Nephron progenitor cell (in vitro differentiated cells): ENCODE results near the gene TMEM53.
"Not testable (repeated sequence)": the region's sequence is repeated elsewhere in the genome, so short reads cannot be mapped to it uniquely, and the experiment has no call there.

Experiments
- DNase-seq: peaks from one replicate; pipeline ENCODE4 v3.0.0; 2021
- H3K27ac Mint-ChIP-seq: 2 replicates; pipeline ENCODE4 v1.8.0; 2021; ENCODE audit warnings: mild to moderate bottlenecking, moderate library complexity, mixed read lengths
- H3K27me3 Mint-ChIP-seq: 2 replicates; pipeline ENCODE4 v1.8.0; 2021; ENCODE audit warnings: mild to moderate bottlenecking, low read depth, mixed read lengths; ENCODE audit not compliant: poor library complexity
- H3K36me3 Mint-ChIP-seq: 2 replicates; pipeline ENCODE4 v1.8.0; 2021; ENCODE audit warnings: low read depth, mixed read lengths
- H3K4me1 Mint-ChIP-seq: 2 replicates; pipeline ENCODE4 v1.8.0; 2021; ENCODE audit warnings: mixed read lengths
- H3K4me3 Mint-ChIP-seq: 2 replicates; pipeline ENCODE4 v1.8.0; 2021; ENCODE audit warnings: mild to moderate bottlenecking, moderate library complexity, mixed read lengths
- H3K9me3 Mint-ChIP-seq: 2 replicates; pipeline ENCODE4 v1.8.0; 2021; ENCODE audit warnings: mild to moderate bottlenecking, moderate library complexity, mixed read lengths
- TF ChIP-seq, protein P1 (sequence below): fragments of 200-600 bp; sonication (generic); IDR thresholded peaks from 2 replicates; pipeline ENCODE4 v1.5.0; 2021; ENCODE audit warnings: antibody characterized with exemption

TMEM53 gene

DNA sequence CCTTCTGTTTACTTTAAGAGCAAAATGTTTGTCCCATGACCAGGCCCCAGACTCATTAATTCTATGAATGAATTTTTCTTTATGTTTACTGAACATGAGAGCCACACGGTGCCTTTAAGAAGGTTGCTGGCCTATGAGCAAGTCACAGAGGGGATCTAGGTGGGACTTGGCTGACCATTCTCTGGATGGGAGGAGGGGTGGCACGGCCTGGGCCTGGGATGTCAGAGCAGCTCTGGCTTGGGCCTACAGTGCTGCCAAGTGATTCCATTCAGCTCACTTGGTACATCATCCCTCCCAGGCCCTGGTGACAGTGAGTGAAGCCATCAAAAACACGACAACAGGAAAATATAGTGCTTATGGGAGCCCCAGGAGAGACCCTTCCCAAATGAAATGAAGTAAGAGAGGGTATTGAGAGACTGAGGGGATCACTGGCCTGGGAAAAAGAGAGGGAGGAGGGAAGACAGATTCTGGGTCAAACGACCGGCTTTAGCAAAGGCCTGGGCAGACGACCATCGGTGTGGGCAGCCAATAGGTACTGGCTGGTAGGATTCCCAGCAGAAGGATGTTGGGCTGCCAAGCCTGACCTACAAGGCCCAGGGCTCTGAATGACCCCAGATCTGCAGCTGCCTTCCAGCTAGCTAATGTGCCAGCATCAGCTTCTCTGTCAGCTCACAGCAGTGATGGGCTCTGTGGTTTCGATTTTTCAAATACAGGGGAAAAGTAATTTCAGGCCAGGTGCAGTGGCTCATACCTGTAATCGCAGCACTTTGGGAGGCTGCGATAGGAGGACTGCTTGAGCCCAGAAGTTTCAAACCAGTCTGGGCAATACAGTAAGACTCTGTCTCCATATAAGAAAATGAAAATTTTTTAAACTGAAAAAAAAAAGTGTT is 3.3 kb downstream of the TMEM53 start:
- peaks cover 41% of the 10 kb centered on the region for H3K4me1 Mint-ChIP-seq
- no peaks in the 10 kb centered on the region for H3K9me3 Mint-ChIP-seq
- TF ChIP-seq, protein P1, sequence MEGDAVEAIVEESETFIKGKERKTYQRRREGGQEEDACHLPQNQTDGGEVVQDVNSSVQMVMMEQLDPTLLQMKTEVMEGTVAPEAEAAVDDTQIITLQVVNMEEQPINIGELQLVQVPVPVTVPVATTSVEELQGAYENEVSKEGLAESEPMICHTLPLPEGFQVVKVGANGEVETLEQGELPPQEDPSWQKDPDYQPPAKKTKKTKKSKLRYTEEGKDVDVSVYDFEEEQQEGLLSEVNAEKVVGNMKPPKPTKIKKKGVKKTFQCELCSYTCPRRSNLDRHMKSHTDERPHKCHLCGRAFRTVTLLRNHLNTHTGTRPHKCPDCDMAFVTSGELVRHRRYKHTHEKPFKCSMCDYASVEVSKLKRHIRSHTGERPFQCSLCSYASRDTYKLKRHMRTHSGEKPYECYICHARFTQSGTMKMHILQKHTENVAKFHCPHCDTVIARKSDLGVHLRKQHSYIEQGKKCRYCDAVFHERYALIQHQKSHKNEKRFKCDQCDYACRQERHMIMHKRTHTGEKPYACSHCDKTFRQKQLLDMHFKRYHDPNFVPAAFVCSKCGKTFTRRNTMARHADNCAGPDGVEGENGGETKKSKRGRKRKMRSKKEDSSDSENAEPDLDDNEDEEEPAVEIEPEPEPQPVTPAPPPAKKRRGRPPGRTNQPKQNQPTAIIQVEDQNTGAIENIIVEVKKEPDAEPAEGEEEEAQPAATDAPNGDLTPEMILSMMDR = no peak
- peaks cover 9% of the 10 kb centered on the region for H3K36me3 Mint-ChIP-seq
- no peak for DNase-seq
- no peak overlapping the region for H3K27ac Mint-ChIP-seq
- H3K27me3 Mint-ChIP-seq = peaks cover 19% of the 10 kb centered on the region
- no peak overlapping the region for H3K4me3 Mint-ChIP-seq

DNA sequence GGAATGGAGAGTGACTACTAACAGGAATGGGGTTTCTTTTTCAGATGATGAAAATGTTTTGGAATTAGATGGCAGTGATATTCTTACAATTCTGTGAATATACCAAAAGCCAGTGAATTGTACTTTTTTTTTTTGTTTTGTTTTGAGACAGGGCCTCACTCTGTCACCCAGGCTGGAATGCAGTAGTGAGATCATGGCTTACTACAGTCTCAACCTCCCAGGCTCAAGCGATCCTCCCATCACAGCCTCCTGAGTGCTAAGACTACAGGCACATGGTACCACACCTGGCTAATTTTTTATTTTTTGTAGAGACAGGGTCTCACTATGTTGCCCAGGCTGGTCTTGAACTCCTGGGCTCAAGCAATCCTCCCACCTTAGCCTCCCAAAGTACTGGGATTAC is 7.6 kb downstream of the TMEM53 start:
- H3K4me1 Mint-ChIP-seq = peaks cover 38% of the 10 kb centered on the region
- H3K27ac Mint-ChIP-seq, H3K9me3 Mint-ChIP-seq, DNase-seq, H3K4me3 Mint-ChIP-seq: not testable (repeated sequence)
- H3K27me3 Mint-ChIP-seq = peaks cover 19% of the 10 kb centered on the region
- H3K36me3 Mint-ChIP-seq = peaks cover 14% of the 10 kb centered on the region

DNA sequence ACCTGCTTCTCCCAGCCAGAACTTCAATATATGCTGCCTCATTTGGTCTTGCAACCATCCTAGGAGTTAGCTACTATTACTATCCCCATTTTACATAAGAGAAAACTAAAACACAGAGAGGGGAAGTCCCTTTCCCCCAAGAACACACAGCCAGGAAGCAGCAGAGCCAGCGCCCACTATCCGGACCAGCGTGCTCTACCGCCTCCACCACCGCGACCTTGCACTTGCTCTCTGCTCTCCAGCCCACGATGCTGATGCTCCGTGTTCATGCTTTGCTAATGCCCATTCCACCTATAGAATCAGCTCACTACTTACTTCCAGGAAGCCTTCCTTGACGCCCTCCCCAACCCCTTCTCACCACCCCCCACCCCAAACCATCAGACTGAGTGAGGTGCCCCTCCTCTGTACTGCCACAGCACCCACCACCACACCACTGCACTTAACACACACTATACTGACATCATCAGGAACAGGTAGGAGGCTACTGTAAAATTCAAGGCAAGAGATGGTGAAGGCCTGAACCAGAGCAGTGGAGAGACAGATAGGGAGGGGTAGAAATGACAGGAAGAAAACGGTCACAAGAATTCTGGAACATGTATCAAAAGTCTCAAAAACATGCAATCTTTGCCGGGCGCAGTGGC is 9.4 kb downstream of the TMEM53 start:
- peaks cover 33% of the 10 kb centered on the region for H3K4me1 Mint-ChIP-seq

DNA sequence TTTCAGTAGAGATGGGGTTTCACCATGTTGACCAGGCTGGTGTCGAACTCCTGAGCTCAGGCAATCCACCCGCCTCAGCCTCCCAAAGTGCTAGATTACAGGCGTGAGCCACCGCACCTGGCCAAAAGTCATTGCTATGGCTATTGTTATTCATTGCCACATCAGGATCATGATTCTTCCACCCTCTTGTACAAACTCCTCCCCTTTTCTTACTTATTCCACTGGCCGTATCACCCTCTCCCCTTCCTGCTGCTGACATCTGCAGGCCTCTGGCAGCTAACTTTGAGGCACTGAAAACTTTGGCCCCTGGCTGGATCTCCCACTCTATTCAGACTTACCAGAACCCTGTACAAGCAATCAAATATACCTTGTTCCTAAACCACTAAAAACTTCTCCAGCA is 10.9 kb downstream of the TMEM53 start:
- Mint-ChIP-seq H3K4me3 (peak overlapping the region; percentile 9), H3K27me3 (peaks cover 18% of the 10 kb centered on the region), H3K9me3 (no peaks in the 10 kb centered on the region), H3K36me3 (peaks cover 5% of the 10 kb centered on the region), H3K27ac (no peak overlapping the region), H3K4me1 (peaks cover 36% of the 10 kb centered on the region)
- DNase-seq = no peak
- TF ChIP-seq, protein P1 = no peak

More for the DNA sequence above, 9.4 kb downstream of the TMEM53 start:
- TF ChIP-seq, protein P1 = no peak
- Mint-ChIP-seq H3K4me3 (no peak overlapping the region), H3K27ac (no peak overlapping the region), H3K9me3 (no peaks in the 10 kb centered on the region), H3K27me3 (peaks cover 13% of the 10 kb centered on the region), H3K36me3 (peaks cover 5% of the 10 kb centered on the region)
- no peak for DNase-seq

DNA sequence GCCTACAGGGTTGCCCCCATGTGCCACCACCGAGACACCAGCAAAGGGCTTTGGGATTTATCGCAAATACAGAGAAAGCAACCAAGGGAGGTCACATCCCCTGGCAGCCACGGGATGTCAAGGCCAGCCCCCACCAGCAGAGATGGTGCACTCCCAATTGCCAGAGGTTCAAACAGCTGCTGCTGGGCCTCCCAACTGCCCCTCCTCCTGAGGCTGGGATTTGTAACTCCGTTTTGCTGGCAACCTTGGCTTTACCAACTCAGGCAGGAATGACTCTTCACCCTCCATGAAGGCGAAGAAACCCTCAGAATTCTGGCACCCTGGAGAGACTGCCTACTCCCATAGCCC is 11.6 kb downstream of the TMEM53 start:
- Mint-ChIP-seq H3K36me3 (peaks cover 5% of the 10 kb centered on the region), H3K27me3 (peaks cover 20% of the 10 kb centered on the region), H3K4me3 (no peak overlapping the region), H3K27ac (no peak overlapping the region), H3K4me1 (peaks cover 43% of the 10 kb centered on the region), H3K9me3 (no peaks in the 10 kb centered on the region)
- TF ChIP-seq, protein P1 = no peak
- DNase-seq = no peak

DNA sequence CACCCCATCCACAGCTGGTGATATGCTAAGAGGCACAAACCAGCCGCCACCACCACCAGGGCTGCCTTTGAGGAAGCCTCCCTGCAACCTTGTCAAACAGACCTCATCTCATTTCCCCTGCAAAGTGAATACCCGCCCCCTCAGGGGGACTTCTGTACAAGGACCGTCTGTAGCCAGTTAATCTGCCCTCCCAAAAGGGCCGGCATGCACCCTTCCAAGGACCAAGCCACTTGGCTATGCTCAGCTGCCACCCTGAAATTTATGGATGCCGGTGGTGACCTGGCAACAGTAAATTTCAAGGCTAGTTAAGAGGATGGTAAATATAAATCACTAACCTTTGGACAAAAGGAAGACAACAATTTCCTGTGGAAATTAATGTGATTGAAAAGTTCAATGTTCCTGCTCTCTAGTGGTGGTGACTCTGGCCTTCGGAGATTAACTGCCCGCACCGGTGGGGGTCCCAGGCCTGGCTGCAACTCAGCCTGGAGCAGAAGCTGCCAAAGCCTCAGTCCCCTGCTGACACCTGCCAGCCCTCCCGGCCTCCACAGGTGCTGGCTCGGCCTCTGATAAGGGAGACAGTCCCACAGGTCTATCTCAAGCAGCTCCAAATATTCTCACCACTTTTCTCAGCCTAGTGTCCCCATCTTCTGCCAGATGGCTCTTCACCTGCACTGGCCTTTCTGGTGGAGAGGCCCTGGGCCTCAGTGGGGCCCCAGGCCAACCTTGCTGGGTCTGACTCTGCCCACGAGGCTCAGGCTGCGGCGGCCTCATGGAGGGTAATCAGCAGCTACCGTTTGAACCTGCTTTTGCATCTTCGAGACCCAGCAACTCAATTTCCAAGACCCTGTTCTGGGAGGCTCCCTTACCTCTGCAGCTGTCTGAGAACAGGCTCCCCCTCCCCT is 12.2 kb downstream of the TMEM53 start:
- TF ChIP-seq, protein P1 = no peak
- Mint-ChIP-seq H3K36me3 (peaks cover 8% of the 10 kb centered on the region), H3K9me3 (no peaks in the 10 kb centered on the region), H3K4me1 (peaks cover 43% of the 10 kb centered on the region), H3K27ac (peak overlapping the region; percentile 59), H3K27me3 (peaks cover 24% of the 10 kb centered on the region), H3K4me3 (no peak overlapping the region)
- DNase-seq = peak; percentile 64
